SK-N-SH (cell line): ENCODE data around the gene ZC3H10. TPM values are rescaled to one million over a fixed set of nuclear protein-coding genes. Genes with fewer than 3 reads are reported as not detected.

Source experiments
- CTCF ChIA-PET: fragments of 300-600, 350-600 bp; formaldehyde crosslinking; extraction: SDS; loops from one replicate; lab custom pipeline; 2021; lab: Yijun Ruan, JAX
- POLR2A ChIA-PET: fragments of 350-600 bp; sonication (Branson Sonifier 250); formaldehyde crosslinking; extraction: SDS; loops from one replicate; lab custom pipeline; 2020; ENCODE audit warnings: antibody characterized with exemption, inconsistent platforms; lab: Yijun Ruan, JAX
- DNase-seq: peaks from one replicate; pipeline ENCODE4 v3.0.0; 2012
- H2AFZ ChIP-seq: fragments of 200-600 bp; sonication (generic); 2 replicates; pipeline ENCODE4 v1.8.1; 2016; ENCODE audit warnings: antibody characterized with exemption, mild to moderate bottlenecking, low read depth
- H3F3A ChIP-seq: fragments of 200-600 bp; sonication (generic); replicated peaks from 2 replicates; pipeline ENCODE3; 2016; ENCODE audit warnings: antibody characterized with exemption, mild to moderate bottlenecking; ENCODE audit not compliant: insufficient read depth
- H3K27ac ChIP-seq, 2 experiments: fragments of 200-500 bp in 1 of 2; fragments of 200-600 bp in 1 of 2; sonication (Bioruptor generic) in 1 of 2; sonication (generic), shearing (Covaris generic) in 1 of 2; 2 replicates each; pipeline versions ENCODE4 v1.5.1 to v1.6.1; 2014 to 2016; ENCODE audit warnings: low read depth in 2 of 2, inconsistent platforms in 1 of 2, low read length in 1 of 2, mild to moderate bottlenecking in 1 of 2, mixed read lengths in 1 of 2
- H3K27me3 ChIP-seq: fragments of 200-600 bp; sonication (generic), shearing (Covaris generic); 2 replicates; pipeline ENCODE4 v1.6.1; 2016; ENCODE audit warnings: mixed run types; ENCODE audit not compliant: insufficient read depth
- H3K36me3 ChIP-seq, 2 experiments: fragments of 200-500 bp in 1 of 2; fragments of 200-600 bp in 1 of 2; sonication (Bioruptor generic) in 1 of 2; sonication (generic) in 1 of 2; replicated peaks in 1 of 2; 2 replicates each; pipeline versions ENCODE3 to v1.5.1; 2014 to 2016; ENCODE audit warnings: low read length in 1 of 2, mild to moderate bottlenecking in 1 of 2; ENCODE audit not compliant: insufficient read depth in 2 of 2, control insufficient read depth in 1 of 2
- H3K4me1 ChIP-seq, 2 experiments: fragments of 200-500 bp in 1 of 2; fragments of 200-600 bp in 1 of 2; sonication (Bioruptor generic) in 1 of 2; sonication (generic), shearing (Covaris generic) in 1 of 2; 2 replicates each; pipeline versions ENCODE4 v1.5.1 to v1.6.1; 2014 to 2016; ENCODE audit warnings: low read depth in 1 of 2, low read length in 1 of 2, mixed run types in 1 of 2; ENCODE audit not compliant: insufficient read depth in 2 of 2, control insufficient read depth in 1 of 2
- H3K4me2 ChIP-seq: fragments of 200-600 bp; sonication (generic), shearing (Covaris generic); 2 replicates; pipeline ENCODE4 v1.6.1; 2017; ENCODE audit warnings: mixed run types
- H3K4me3 ChIP-seq, 2 experiments: fragments of 200-500 bp in 1 of 2; fragments of 200-600 bp in 1 of 2; sonication (Bioruptor generic) in 1 of 2; sonication (generic), shearing (Covaris generic) in 1 of 2; 2 replicates each; pipeline versions ENCODE4 v1.5.1 to v1.8.1; 2014 to 2016; ENCODE audit warnings: low read depth in 2 of 2, inconsistent platforms in 1 of 2, low read length in 1 of 2, mild to moderate bottlenecking in 1 of 2, mixed read lengths in 1 of 2, moderate library complexity in 1 of 2
- H3K79me2 ChIP-seq: fragments of 200-600 bp; sonication (generic); 2 replicates; pipeline ENCODE4 v1.8.1; 2017; ENCODE audit warnings: mild to moderate bottlenecking; ENCODE audit not compliant: insufficient read depth
- H3K9ac ChIP-seq: fragments of 200-600 bp; sonication (generic); 2 replicates; pipeline ENCODE4 v1.6.1; 2017; ENCODE audit warnings: mixed run types
- H3K9me2 ChIP-seq: fragments of 200-600 bp; sonication (generic); 2 replicates; pipeline ENCODE4 v1.6.1; 2017; ENCODE audit warnings: mixed run types
- H3K9me3 ChIP-seq: fragments of 200-600 bp; sonication (generic); 2 replicates; pipeline ENCODE4 v1.6.1; 2017; ENCODE audit warnings: mixed run types, mild to moderate bottlenecking, moderate library complexity
- H4K20me1 ChIP-seq: fragments of 200-600 bp; sonication (generic); 2 replicates; pipeline ENCODE4 v1.6.1; 2017; ENCODE audit warnings: mild to moderate bottlenecking, mixed run types; ENCODE audit not compliant: insufficient read depth
- CHD2 ChIP-seq: fragments of 150-350 bp; IDR thresholded peaks from 2 replicates; pipeline ENCODE4 v1.6.1; 2018; ENCODE audit warnings: low read length; ENCODE audit not compliant: partially characterized antibody
- EP300 ChIP-seq, 2 experiments: IDR thresholded peaks; 2 replicates each; pipeline versions ENCODE4 v1.4.0 to v1.6.1; 2012; ENCODE audit warnings: borderline replicate concordance in 1 of 2, low read depth in 1 of 2, low read length in 1 of 2
- FOXM1 ChIP-seq: IDR thresholded peaks from 2 replicates; pipeline ENCODE4 v1.4.0; 2012; ENCODE audit warnings: low read depth, mild to moderate bottlenecking
- NFIC ChIP-seq: IDR thresholded peaks from 2 replicates; pipeline ENCODE4 v1.4.0; 2012; ENCODE audit warnings: borderline replicate concordance
- NRF1 ChIP-seq: IDR thresholded peaks from 2 replicates; pipeline ENCODE4 v1.6.1; 2012; ENCODE audit warnings: low read depth, mild to moderate bottlenecking, low read length
- PBX3 ChIP-seq: IDR thresholded peaks from 2 replicates; pipeline ENCODE4; 2012
- POLR2AphosphoS5 ChIP-seq: IDR thresholded peaks from 2 replicates; pipeline ENCODE4 v1.6.1; 2012; ENCODE audit warnings: low read depth, low read length
- RAD21 ChIP-seq: IDR thresholded peaks from 2 replicates; pipeline ENCODE4 v1.6.1; 2012; ENCODE audit warnings: mild to moderate bottlenecking, low read length
- SIN3A ChIP-seq: IDR thresholded peaks from 2 replicates; pipeline ENCODE4 v1.6.1; 2012; ENCODE audit warnings: low read depth, mild to moderate bottlenecking, low read length, moderate library complexity, borderline replicate concordance
- WGBS: methylation state at CpG from one replicate; pipeline ENCODE4 v1.1.6; 2017; ENCODE audit warnings: low lambda C conversion rate; 5-methylcytosine and 5-hydroxymethylcytosine counted together
- polyA plus RNA-seq, 3 experiments: library from polyadenylated mRNA; depleted of rRNA; stranded (reverse); fragments of >200 nt; gene quantifications; 2 replicates each; pipeline ENCODE4 v1.2.3, GENCODE V29; 2012
- TF ChIP-seq, protein P1 (sequence below): IDR thresholded peaks from 2 replicates; pipeline ENCODE4 v1.6.1; 2012; ENCODE audit warnings: mild to moderate bottlenecking, low read depth, low read length, moderate library complexity

Gene ZC3H10
- polyA plus RNA-seq, 1 of the 3 experiments (the other 2 are of a cell fraction), result 2.0 TPM

- Histone ChIP-seq H3K27ac (peak overlapping the region in 1 of 2 experiments; percentile 14; a peak in 1 of 4 replicates), H3K4me2 (no peak overlapping the region), H3K9me2 (no peaks in the 10 kb centered on the region), H3K4me3 (no peak overlapping the region), H3K9me3 (no peaks in the 10 kb centered on the region), H2AFZ (no peak overlapping the region), H3K27me3 (no peaks in the 10 kb centered on the region), H3F3A (peaks cover 67% of the 10 kb centered on the region), H3K9ac (no peak overlapping the region), H3K79me2 (peaks cover 40% of the 10 kb centered on the region), H3K4me1 (peaks cover 18 to 22% of the 10 kb centered on the region in 2 experiments; a peak in 3 of 4 replicates), H4K20me1 (peaks cover 42% of the 10 kb centered on the region), H3K36me3 (peaks cover 54 to 55% of the 10 kb centered on the region in 2 experiments)
- TF ChIP-seq PBX3, result 0 out of 2 replicates have a peak, but pooled peaks have one; percentile 2
- TF ChIP-seq NFIC, result no peak
- DNase-seq, result no peak
- CTCF ChIA-PET, result interaction anchor here (0.6 to 7.8 kb wide), 8 partner anchors 11 to 44 kb away, joined by 3 to 60 read pairs (median 3); partner anchors contain the start of genes ESYT1, MYL6B, SMARCC2 and ZC3H10
- POLR2A ChIA-PET, result interaction anchor here (1.1 to 2.1 kb wide), 4 partner anchors 13 to 45 kb away, joined by 3 to 12 read pairs (median 6); partner anchors contain the start of genes ESYT1, SMARCC2 and ZC3H10
- WGBS, result 91% methylated on average over 11 of the region's 11 CpGs
These were observed 44.6 kb downstream of the ZC3H10 start for GRCh38 chr12:56162468-56163290.

- Histone ChIP-seq H3K4me2 (no peak overlapping the region), H3K79me2 (peaks cover 34% of the 10 kb centered on the region), H3K27me3 (no peaks in the 10 kb centered on the region), H3K4me3 (no peak overlapping the region), H3K9ac (no peak overlapping the region), H3K36me3 (peaks cover 55 to 61% of the 10 kb centered on the region in 2 experiments)
- TF ChIP-seq, protein P1, sequence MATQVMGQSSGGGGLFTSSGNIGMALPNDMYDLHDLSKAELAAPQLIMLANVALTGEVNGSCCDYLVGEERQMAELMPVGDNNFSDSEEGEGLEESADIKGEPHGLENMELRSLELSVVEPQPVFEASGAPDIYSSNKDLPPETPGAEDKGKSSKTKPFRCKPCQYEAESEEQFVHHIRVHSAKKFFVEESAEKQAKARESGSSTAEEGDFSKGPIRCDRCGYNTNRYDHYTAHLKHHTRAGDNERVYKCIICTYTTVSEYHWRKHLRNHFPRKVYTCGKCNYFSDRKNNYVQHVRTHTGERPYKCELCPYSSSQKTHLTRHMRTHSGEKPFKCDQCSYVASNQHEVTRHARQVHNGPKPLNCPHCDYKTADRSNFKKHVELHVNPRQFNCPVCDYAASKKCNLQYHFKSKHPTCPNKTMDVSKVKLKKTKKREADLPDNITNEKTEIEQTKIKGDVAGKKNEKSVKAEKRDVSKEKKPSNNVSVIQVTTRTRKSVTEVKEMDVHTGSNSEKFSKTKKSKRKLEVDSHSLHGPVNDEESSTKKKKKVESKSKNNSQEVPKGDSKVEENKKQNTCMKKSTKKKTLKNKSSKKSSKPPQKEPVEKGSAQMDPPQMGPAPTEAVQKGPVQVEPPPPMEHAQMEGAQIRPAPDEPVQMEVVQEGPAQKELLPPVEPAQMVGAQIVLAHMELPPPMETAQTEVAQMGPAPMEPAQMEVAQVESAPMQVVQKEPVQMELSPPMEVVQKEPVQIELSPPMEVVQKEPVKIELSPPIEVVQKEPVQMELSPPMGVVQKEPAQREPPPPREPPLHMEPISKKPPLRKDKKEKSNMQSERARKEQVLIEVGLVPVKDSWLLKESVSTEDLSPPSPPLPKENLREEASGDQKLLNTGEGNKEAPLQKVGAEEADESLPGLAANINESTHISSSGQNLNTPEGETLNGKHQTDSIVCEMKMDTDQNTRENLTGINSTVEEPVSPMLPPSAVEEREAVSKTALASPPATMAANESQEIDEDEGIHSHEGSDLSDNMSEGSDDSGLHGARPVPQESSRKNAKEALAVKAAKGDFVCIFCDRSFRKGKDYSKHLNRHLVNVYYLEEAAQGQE, result no peak
- TF ChIP-seq EP300 (IDR thresholded peaks at IDR 0.05; ENCODE audit: borderline replicate concordance in 1 of 2, low read depth in 1 of 2, low read length in 1 of 2) (no peak), FOXM1 (no peak), NRF1 (no peak), RAD21 (no peak), POLR2AphosphoS5 (peak; percentile 11; the same call in 1 of the 2 replicates), SIN3A (peak; percentile 15; the same call in 1 of the 2 replicates), CHD2 (no peak)
- TF ChIP-seq, all 33 proteins: peak for 2
- Histone ChIP-seq H2AFZ (no peak overlapping the region), H3K9me2 (no peaks in the 10 kb centered on the region), H4K20me1 (peaks cover 42% of the 10 kb centered on the region), H3K27ac (peak overlapping the region; percentile 14 to 31; a peak in 2 of 4 replicates), H3F3A (peaks cover 67% of the 10 kb centered on the region), H3K9me3 (no peaks in the 10 kb centered on the region), H3K4me1 (peaks cover 18 to 22% of the 10 kb centered on the region in 2 experiments; a peak in 3 of 4 replicates)
- ChIA-PET POLR2A (interaction anchor here (1.1 to 1.4 kb wide), 3 partner anchors 25 to 46 kb away, joined by 3 to 7 read pairs (median 6); partner anchors contain the start of genes ESYT1, SMARCC2 and ZC3H10), CTCF (interaction anchor here (1.2 to 7.8 kb wide), 4 partner anchors 25 to 45 kb away, joined by 3 to 60 read pairs (median 6); partner anchors contain the start of genes SMARCC2 and ZC3H10)
- DNase-seq, result no peak
- 90% methylated on average over 7 of the region's 11 CpGs for WGBS
These were observed 45.7 kb downstream of the ZC3H10 start for GRCh38 chr12:56163533-56164344.
